HG03039 (cell line): ENCODE measurements around the gene TNS1.

Experiments used
- ATAC-seq: cut with Tn5 transposase; IDR thresholded peaks from one replicate; pipeline ENCODE4 v1.9.1; 2021; ENCODE audit warnings: mild to moderate bottlenecking, moderate library complexity; ENCODE audit not compliant: unreplicated experiment

Gene TNS1

GRCh38 chr2:217983276-217984233, 19.2 kb downstream of the TNS1 start:
- ATAC-seq, result no peak

- ATAC-seq, result no peak
Observed at GRCh38 chr2:217981971-217982370, 20.8 kb downstream of the TNS1 start.

DNA sequence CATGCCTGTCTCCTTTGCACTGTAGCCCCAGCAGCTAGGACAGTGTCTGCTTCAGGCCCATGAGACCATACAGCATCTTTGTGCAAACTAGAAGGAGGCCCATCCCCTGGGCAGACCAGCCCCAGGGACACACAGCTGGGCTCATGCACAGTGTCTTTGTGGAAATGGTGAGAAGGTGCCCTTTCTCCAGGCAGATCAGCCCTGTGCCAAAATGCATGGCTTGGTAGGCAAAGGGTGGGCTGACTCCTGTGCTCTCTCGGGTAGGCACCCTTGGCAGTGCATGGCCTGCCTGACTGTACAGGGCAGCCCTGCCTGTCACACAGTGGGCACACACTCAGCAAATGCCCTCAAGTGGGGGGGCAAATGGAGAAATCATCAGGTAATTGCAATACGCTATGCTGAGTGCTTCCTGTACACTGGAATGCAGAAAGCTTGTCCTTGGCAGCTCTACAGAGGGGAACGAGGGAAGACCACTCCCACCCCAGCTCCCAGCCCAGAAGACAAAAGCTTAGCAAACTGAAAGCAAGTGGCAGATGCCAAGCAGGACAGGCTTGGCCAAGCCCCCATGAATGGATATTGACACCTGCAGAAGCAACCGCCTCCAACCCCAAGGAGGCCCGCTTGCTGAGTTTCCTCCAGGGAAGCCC, 21.6 kb downstream of the TNS1 start:
- no peak for ATAC-seq

- ATAC-seq, result no peak
Observed at GRCh38 chr2:217980591-217980990, 22.2 kb downstream of the TNS1 start.

DNA sequence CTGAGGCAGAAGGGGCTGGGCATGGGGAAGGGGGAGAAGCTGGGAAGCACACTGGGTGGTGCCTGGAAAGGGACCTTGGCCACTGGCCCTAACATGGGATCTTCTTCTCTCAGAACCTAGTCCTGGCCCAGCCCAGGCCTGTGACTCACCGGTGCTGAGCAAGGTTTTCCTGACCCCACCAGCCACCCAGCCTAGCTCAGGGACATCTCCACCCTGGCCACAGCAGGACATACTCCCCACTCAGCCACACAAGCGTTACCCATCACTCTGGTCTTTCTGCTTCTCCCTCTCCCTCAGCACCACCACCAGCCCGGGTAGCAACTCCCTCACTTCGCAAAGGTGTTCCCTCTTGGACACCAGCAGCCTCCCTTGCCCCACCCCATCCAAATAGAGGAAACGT, 22.8 kb downstream of the TNS1 start:
- ATAC-seq, result no peak

DNA sequence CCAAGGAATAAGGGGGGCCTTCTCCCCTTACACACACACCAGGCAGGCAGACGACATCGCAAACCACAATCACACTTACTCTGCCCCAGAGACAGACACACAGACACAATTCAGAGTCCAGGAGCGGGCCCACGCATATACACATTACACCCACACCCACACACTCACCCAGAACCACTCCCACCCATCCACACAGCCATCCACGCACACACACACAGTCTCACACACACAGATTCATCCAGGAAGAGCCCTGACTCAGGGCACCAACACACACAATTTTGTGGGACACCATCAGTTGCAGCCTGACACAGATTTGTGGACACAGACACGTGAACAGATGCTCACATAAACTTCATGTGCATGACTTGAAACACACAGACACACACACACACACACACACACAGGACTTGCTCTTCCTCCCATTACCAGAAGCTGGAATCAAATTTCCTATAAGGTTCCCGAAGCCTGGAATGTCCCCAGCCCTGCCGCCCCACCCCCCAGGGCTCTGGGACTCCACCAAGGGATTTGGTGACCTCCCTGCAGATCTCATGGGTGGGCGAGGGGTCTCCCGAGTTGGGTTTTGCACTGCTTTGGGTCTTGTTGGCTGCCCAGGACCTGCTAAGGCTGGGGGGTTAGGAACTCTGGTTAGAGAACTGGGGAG, 23.5 kb downstream of the TNS1 start:
- no peak for ATAC-seq

- ATAC-seq, result no peak
Observed at GRCh38 chr2:217978536-217979150, 24.2 kb downstream of the TNS1 start.

- no peak for ATAC-seq
Observed at GRCh38 chr2:217977840-217978535, 24.8 kb downstream of the TNS1 start.

GRCh38 chr2:217976301-217976700, 26.5 kb downstream of the TNS1 start:
- no peak for ATAC-seq

DNA sequence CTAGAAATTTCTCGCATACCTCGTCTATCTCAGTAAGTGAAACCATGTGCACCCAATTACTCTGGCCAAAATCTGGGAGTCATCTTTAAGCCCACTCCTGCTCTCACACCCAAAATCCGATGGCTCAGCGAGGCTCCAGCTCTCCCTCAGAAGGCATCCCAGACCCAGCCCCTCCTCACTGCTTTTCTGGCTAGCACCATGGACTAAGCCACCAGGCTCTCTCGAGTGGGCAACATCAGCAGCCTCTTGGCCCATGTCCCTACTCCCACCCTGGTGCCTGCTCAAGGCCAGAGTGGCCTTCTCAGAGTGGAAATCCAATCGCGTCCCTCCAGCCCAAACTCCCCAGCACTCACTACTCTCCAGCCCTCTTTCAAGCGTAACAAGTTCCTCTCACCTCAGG, 27.2 kb downstream of the TNS1 start:
- no peak for ATAC-seq

- ATAC-seq, result no peak
Observed at GRCh38 chr2:217974389-217975005, 28.3 kb downstream of the TNS1 start.

DNA sequence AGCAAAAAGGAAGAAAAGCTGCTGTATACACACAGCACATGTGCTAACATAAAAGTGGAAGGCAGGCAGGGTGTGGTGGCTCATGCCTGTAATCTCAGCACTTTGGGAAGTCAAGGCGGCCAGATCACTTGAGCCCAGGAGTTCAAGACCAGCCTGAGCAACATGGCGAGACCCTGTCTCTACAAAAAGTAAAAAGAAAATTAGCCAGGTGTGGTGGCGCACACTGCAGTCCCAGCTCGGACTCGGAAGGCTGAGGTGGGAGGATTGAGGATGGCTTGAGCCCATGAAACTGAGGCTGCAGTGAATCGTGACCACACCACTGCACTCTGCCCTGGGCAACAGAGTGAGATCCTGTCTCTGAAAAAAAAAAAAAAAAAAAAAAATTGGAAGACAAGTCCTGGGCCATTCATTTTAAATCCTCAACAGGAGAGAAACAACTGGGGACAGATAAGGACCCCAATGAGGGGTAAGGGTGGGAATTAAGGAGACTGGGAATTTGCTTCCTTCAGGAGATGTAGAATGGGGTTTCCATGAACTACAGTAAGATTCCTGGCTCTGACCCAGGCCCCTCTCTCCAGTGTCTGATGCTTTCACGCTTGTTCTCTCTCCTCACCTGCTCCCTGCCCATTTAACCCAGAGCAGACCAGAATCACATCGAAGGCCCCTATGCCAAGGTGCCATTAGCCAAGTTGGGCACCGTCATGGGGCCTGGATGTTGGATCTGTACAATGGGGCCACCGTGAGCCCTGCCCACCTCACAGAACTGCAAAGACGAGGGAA, 29.6 kb downstream of the TNS1 start:
- ATAC-seq, result no peak

- no peak for ATAC-seq
Observed at GRCh38 chr2:217972490-217972889, 30.3 kb downstream of the TNS1 start.

- no peak for ATAC-seq
Observed at GRCh38 chr2:217972037-217972436, 30.8 kb downstream of the TNS1 start.

DNA sequence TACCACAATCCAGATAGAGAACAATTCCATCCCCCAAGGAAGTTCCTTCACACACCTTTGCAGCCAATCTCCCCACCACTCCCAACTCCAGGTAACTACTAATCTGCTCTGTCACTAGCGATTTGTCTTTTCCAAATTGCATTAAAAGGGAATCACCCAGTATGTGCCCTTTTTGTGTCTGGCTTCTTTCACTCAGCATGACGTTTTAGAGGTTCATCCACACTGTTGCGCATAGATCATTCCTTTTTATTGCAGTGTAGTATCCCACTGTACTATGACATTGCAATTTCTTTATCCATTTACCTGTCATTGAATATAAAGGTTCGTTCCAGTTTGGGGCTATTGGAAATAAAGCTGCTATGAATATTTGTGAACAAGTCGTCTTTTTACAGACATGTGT, 31.6 kb downstream of the TNS1 start:
- no peak for ATAC-seq

DNA sequence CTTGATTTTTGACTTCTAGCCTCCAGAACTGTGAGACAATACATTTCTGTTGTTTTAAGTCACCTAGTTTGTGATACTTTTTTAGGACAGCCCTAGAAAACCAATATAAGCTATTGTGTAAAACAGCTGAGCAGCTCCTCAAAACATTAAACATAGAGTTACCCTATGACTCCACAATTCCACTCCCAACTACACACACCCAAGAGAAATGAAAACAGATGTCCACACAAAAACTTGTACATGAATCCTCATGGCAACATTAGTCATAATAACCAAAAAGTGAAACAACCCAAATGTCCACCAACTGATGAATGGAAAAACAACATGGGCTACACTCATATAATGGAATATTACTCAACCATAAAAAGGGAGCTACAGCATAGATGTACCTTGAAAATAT, 32.6 kb downstream of the TNS1 start:
- ATAC-seq, result no peak

GRCh38 chr2:217969588-217969987, 33.2 kb downstream of the TNS1 start:
- ATAC-seq, result no peak

- no peak for ATAC-seq
Observed at GRCh38 chr2:217968023-217968422, 34.8 kb downstream of the TNS1 start.

DNA sequence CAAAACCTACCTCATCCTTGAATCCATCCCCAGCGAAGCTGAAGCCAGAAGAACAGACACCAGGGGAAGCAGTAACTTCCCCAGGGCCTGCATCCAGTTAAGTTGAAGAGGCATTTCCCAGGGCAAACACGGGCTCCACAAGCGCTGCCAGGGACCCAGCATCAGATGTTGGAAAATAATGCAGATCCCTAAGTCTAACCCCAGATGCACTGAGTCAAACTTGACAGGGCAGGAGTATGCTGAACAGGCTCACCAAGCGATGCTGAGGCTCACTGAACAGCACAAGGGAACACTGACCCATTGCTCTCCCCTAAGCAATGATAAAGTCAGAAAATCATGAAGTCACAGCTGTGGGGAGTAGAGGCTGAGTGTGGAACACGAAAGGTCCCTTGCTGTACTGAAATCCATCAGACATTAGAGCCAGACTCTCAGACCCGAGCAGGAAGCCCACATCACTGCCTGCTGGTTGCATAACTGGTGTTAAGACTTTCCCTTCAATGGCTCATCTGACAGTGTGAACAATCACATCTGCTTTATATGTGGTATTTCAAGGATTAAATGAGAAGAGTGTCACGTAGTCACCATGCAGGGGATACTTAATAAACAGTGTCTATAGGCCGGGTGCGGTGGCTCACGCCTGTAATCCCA, 36.2 kb downstream of the TNS1 start:
- ATAC-seq, result no peak
